Activated naive CD4-positive, alpha-beta T cell treated with anti-CD3 and anti-CD28 coated beads, Interleukin-2, amount 10 ng/mL, durations not matched to agents 7 days and 5 days (primary cell): ENCODE measurements around the gene ADAMTS19.

ENCODE experiments used
- CTCF ChIA-PET: fragments of 350-600 bp; sonication (Branson Sonifier 250); formaldehyde crosslinking; loops from one replicate; lab custom pipeline; 2021; ENCODE audit warnings: antibody characterized with exemption; lab: Charles Lee
- DNase-seq: peaks from one replicate; pipeline ENCODE4 v3.0.0-alpha.2; 2020
- H3K27ac Mint-ChIP-seq: one replicate; pipeline ENCODE4 v1.8.0; 2021; ENCODE audit warnings: mild to moderate bottlenecking, moderate library complexity, mixed read lengths
- H3K27me3 Mint-ChIP-seq: one replicate; pipeline ENCODE4 v1.8.0; 2021; ENCODE audit warnings: mild to moderate bottlenecking, mixed read lengths
- H3K36me3 Mint-ChIP-seq: one replicate; pipeline ENCODE4 v1.8.0; 2021; ENCODE audit warnings: mixed read lengths
- H3K4me1 Mint-ChIP-seq: one replicate; pipeline ENCODE4 v1.8.0; 2021; ENCODE audit warnings: mixed read lengths
- H3K4me3 Mint-ChIP-seq: one replicate; pipeline ENCODE4 v1.8.0; 2021; ENCODE audit warnings: mild to moderate bottlenecking, moderate library complexity, mixed read lengths
- H3K9me3 Mint-ChIP-seq: one replicate; pipeline ENCODE4 v1.8.0; 2021; ENCODE audit warnings: mixed read lengths

Gene ADAMTS19

DNA sequence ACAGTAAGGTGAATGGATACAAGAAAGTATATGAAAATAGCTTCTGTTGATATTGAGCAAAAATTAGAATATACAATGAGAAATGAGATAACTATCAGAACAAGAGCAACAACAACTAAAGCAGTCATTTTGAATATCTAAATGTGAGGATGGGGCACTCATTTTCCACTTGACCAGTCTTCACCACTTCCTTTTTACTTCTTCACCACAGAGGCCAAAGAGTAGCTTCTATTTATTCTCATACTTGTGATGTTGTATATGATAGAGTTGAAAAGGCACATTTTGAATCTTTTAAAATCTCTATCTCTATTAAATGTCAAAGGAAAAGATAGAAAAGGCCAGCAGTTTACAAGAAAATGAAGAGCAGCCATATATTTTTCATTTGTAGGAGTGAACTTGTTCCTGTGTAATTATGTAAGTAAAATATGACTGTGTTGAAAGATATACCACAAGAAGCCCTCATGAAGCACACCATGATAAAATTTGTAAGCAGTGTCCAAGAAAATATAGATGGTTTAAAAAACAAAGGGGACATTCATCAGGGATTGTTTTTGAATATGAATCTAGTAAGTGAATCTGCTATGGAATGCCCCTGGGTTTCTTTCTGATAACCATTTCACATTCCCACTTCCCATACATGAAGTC is 39.2 kb downstream of the ADAMTS19 start:
- Mint-ChIP-seq H3K36me3 (no peaks in the 10 kb centered on the region), H3K27ac (no peak overlapping the region), H3K4me1 (no peaks in the 10 kb centered on the region), H3K4me3 (no peak overlapping the region), H3K27me3 (no peaks in the 10 kb centered on the region), H3K9me3 (no peaks in the 10 kb centered on the region)
- no peak for DNase-seq
- CTCF ChIA-PET, result no interaction called here

DNA sequence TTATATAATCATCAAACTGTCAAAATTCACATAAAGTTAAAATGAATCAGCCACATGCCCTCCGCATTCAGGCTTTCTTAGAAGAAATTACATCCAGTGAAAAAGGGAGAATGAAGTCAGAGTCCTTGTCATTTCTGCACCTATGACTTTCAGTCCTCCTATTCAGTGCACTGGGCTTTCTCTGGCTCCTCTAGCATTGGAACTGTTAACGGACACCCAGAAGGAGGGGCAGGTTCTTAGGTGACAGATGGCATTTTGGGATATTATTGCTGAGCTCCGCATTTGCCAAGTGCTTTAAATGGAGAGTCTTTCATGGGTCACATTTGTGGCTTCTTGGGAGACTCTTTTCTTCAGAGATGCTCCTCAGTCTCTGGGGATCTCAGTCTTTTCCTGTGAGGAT is 40.0 kb downstream of the ADAMTS19 start:
- Mint-ChIP-seq H3K4me3 (no peak overlapping the region), H3K4me1 (no peaks in the 10 kb centered on the region)

DNA sequence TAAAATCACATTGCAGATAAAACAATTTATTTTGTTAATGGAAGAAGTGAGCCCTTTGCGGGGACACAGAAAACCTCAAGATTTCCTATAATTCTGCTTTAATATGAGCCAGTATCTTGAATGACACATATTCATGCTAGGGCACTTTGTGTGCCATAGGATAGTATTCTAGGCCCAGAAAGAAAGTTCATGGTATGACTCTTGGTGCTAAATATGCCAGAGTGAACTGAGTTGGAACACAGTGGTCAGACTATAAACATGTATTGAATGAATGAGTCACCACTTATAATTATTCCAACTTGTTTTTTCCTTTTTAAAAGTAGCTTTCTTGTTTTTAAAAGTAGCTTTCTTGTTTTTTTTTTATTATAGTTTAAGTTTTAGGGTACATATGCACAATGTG is 46.0 kb downstream of the ADAMTS19 start:
- H3K36me3 Mint-ChIP-seq, result no peaks in the 10 kb centered on the region
- DNase-seq, result no peak
- H3K27me3 Mint-ChIP-seq, result no peaks in the 10 kb centered on the region

More for the DNA sequence above, 40.0 kb downstream of the ADAMTS19 start:
- no peaks in the 10 kb centered on the region for H3K36me3 Mint-ChIP-seq
- DNase-seq, result no peak
- no peaks in the 10 kb centered on the region for H3K27me3 Mint-ChIP-seq
- no peak overlapping the region for H3K27ac Mint-ChIP-seq
- H3K9me3 Mint-ChIP-seq, result no peaks in the 10 kb centered on the region
- CTCF ChIA-PET, result interaction anchor here (0.6 to 1.4 kb wide), 2 partner anchors 13 to 594 kb away, joined by 4 read pairs; no protein-coding TSS in a partner anchor

DNA sequence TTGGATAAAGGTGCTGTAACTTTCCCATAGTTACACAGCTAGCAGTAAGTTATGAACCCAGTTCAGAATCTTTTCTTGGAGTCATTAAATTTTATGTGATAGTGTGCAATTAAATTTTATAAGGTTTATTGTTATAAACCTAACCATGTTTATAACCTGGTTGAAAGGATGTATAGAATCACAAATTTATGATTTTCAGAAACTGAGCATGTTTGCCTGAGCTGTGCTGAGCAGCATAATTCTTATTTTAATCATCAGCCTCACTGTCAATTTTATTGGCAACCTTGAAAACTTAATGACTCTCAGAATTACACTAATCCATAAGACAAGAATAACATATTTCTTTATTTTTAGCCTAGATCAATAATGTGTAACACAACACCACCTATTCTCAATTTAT is 46.9 kb downstream of the ADAMTS19 start:
- H3K4me1 Mint-ChIP-seq, result no peaks in the 10 kb centered on the region
- CTCF ChIA-PET, result no interaction called here

More for the DNA sequence above, 46.0 kb downstream of the ADAMTS19 start:
- Mint-ChIP-seq H3K9me3 (no peaks in the 10 kb centered on the region), H3K4me3 (no peak overlapping the region), H3K4me1 (no peaks in the 10 kb centered on the region), H3K27ac (no peak overlapping the region)
- CTCF ChIA-PET, result interaction anchor here (0.6 kb wide), 1 partner anchor 1081 kb away, joined by 3 read pairs; no protein-coding TSS in a partner anchor

DNA sequence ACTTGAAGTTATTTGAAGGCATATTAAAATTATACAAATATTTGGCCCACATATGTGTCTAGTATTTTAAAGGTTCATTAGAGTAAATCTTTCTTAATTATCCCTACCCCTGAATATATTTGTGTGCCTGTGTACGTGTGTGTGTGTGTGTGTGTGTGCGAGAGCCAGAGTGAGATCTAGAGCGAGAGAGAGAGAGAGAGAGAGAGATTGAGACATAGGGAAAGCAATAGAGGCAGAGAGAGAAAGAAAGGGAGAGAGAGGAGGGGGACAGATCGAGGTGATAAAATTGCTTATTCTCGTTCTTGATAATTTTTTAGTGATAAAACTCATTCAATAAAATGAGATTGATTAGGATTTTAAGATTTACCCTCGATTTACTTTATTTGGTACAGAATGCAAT is 47.4 kb downstream of the ADAMTS19 start:
- H3K4me1 Mint-ChIP-seq, result no peaks in the 10 kb centered on the region
- DNase-seq, result no peak
- H3K27ac Mint-ChIP-seq, result no peak overlapping the region
- no peak overlapping the region for H3K4me3 Mint-ChIP-seq
- H3K27me3 Mint-ChIP-seq, result no peaks in the 10 kb centered on the region
- no peaks in the 10 kb centered on the region for H3K9me3 Mint-ChIP-seq
- no peaks in the 10 kb centered on the region for H3K36me3 Mint-ChIP-seq
- CTCF ChIA-PET, result no interaction called here

More for the DNA sequence above, 46.9 kb downstream of the ADAMTS19 start:
- no peaks in the 10 kb centered on the region for H3K27me3 Mint-ChIP-seq
- H3K27ac Mint-ChIP-seq, result no peak overlapping the region
- H3K9me3 Mint-ChIP-seq, result no peaks in the 10 kb centered on the region
- DNase-seq, result no peak
- H3K36me3 Mint-ChIP-seq, result no peaks in the 10 kb centered on the region
- H3K4me3 Mint-ChIP-seq, result no peak overlapping the region

DNA sequence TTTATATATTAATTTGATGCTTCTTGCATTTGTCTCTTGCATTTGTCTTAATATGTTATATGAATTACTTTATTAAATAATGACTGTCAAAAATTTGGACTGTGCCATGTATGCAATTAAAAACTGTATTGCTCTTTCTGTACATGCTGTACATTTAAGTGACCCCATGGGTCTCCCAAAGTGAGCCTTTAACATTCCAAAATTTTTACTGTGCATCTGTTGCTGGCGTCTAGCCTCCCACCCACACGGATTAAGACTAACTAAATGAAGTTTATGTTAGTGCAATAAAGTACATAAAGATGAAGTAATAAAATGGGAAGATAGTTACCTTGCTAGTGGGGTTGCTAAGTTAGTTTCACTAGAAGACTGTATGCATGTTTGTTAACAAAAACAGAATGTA is 48.5 kb downstream of the ADAMTS19 start:
- Mint-ChIP-seq H3K4me3 (no peak overlapping the region), H3K27me3 (no peaks in the 10 kb centered on the region), H3K4me1 (no peaks in the 10 kb centered on the region), H3K36me3 (no peaks in the 10 kb centered on the region), H3K27ac (no peak overlapping the region), H3K9me3 (no peaks in the 10 kb centered on the region)
- CTCF ChIA-PET, result no interaction called here
- no peak for DNase-seq

DNA sequence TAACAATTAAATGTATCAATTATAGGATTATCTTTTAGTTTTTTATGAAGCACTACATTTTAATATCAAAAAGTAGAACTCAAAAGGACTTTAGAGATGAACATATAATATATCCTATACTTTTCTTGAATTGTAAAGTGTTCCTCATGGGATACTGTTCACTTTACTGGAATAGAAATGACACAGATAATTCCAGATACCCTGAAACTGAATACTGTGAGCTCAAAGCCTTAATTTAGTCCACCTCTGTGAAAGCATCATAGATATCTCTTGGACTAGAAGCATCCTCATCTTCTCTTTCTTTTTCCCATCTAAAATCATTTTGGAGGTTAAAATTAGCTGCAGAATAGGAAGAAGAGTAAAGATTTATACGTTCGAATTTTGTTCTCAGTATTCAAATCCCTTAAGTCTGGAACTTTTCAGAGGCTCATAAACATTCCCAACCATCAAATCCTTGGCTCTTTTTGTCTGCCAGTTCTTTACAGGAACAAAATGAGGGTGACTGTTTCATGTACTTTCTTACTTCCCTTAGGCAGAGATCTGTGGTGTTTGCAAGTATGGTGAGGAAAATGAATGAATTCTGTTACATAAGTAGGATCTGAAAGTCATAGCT is 49.4 kb downstream of the ADAMTS19 start:
- no peak overlapping the region for H3K4me3 Mint-ChIP-seq
- H3K9me3 Mint-ChIP-seq, result no peaks in the 10 kb centered on the region
- H3K27ac Mint-ChIP-seq, result no peak overlapping the region
- no peak for DNase-seq
- no peaks in the 10 kb centered on the region for H3K36me3 Mint-ChIP-seq
- H3K4me1 Mint-ChIP-seq, result no peaks in the 10 kb centered on the region
- CTCF ChIA-PET, result no interaction called here
- no peaks in the 10 kb centered on the region for H3K27me3 Mint-ChIP-seq

DNA sequence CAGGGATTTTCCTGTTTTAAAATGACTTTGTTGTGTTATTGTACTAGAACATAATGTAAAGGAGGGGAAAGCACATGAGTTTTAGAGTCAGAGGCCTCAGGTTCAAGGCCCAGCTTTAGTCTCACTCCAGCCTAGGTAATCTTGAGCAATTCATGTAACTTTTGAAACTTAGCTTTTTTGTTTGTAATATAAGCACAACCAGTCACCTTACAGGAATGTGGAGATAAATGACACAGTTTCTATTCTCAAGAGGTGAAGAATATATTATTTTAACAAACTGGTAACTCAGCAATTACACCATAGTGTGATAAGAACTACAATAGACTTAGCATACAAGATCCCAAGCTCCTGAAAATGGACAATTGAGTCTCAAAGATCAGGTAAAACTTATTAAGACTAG is 51.2 kb downstream of the ADAMTS19 start:
- no peaks in the 10 kb centered on the region for H3K4me1 Mint-ChIP-seq
- no peaks in the 10 kb centered on the region for H3K36me3 Mint-ChIP-seq
- H3K4me3 Mint-ChIP-seq, result no peak overlapping the region
- H3K27ac Mint-ChIP-seq, result no peak overlapping the region
- DNase-seq, result no peak
- H3K9me3 Mint-ChIP-seq, result peaks cover 3% of the 10 kb centered on the region
- CTCF ChIA-PET, result no interaction called here
- H3K27me3 Mint-ChIP-seq, result no peaks in the 10 kb centered on the region

DNA sequence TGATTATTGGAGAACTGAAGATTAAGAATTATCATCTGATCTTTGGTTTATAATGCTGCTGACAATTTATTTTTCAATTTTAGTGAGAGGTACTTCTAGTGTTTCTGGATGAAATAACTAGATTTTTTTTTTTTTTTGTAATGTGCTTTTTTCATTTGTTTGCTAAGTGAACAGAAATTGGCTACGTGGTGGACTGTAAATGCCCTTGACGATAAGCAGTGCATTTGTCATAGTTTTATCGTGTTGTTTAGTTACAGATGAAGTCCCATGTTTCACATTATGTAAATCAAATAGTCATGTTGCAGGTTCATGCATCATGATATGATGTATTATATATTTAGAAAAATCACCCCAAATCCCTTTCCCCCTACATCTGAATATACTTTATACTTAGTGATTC is 81.0 kb downstream of the ADAMTS19 start:
- Mint-ChIP-seq H3K36me3 (no peaks in the 10 kb centered on the region), H3K4me3 (no peak overlapping the region), H3K9me3 (peaks cover 6% of the 10 kb centered on the region), H3K27ac (no peak overlapping the region), H3K4me1 (no peaks in the 10 kb centered on the region), H3K27me3 (no peaks in the 10 kb centered on the region)
- DNase-seq, result no peak
- CTCF ChIA-PET, result no interaction called here

DNA sequence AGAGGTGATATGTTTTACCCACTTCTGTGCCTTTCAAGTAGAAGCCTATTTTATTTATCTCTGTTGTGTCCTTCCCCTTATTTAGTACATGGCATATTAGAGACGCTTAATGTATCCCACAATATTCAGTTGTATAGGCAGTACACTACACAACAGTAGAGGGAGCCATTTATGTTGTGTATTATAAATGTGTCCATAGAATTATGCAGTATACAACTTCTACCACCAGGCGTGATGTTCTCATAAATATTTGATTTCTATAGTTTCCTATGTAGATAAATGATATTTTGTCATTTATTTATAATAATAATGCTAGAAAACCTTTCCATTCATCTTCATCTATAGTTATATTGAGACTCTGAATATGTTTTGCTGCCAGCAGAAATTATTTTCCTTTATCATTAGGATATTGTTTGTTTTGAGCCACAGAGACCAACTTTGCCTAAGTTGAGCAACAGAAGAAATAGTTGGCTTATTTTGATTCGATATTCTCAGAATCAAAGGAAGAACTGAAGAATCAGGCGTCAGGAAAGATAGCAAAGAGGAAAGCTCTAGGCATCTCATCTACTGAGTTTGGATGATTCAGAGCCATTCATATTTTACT is 81.7 kb downstream of the ADAMTS19 start:
- H3K27ac Mint-ChIP-seq, result no peak overlapping the region
- CTCF ChIA-PET, result no interaction called here
- no peaks in the 10 kb centered on the region for H3K4me1 Mint-ChIP-seq
- no peaks in the 10 kb centered on the region for H3K27me3 Mint-ChIP-seq
- H3K36me3 Mint-ChIP-seq, result no peaks in the 10 kb centered on the region
- peaks cover 10% of the 10 kb centered on the region for H3K9me3 Mint-ChIP-seq
- H3K4me3 Mint-ChIP-seq, result no peak overlapping the region
- DNase-seq, result no peak

DNA sequence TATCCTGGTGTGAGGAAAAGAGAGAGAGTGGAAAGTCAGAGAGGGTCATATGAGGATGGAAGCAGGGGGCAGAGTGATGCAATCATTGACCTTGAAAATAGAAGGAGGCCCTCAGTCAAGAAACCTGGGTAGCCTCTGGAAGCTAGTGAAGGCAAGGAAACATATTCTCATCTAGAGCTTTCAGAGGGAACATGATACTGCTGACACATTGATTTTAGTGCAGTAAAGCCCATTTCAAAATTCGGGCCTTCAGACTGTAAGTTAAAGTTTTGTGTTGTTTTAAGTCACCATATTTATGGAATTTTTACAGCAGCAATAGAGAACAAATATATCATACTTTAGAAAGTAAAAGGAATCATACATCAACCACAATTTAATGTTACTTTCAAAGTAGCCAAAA is 87.0 kb downstream of the ADAMTS19 start:
- Mint-ChIP-seq H3K36me3 (no peaks in the 10 kb centered on the region), H3K27ac (no peak overlapping the region)

DNA sequence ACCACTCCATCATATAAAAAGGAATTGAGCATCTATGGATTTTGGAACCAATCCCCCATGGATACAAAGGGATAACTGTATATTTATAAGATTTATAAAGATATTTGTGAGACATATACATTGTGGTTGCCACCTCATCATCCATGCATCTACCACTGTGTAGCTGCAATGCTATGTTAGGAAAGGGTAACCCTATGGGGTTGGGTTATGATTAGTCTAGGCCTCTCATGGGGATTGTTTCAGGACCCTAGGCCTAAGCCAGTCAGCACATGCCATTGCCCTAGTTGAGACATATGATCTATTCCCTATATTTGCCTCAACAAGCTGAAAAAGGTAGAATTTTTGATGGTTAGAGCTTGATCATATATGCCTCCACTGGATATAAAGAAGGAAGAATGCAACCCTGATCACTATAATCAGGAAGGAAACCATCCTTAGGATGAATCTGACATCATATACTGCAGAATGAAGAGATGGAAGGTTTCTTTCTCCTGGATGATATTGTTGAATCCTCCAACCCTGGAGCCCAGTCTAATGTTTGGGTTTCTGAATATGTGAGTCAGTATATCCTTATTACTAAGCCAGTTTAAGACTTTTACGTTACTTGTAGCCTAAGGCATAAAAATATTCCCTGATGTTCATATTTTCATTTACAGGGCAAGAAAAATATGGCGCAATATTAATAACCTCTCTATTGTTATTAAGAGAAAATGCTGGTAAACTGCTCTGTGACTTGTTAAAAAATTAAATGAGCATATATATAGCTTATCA is 94.2 kb downstream of the ADAMTS19 start:
- H3K27me3 Mint-ChIP-seq, result no peaks in the 10 kb centered on the region
- no peaks in the 10 kb centered on the region for H3K4me1 Mint-ChIP-seq
- H3K27ac Mint-ChIP-seq, result no peak overlapping the region
- DNase-seq, result no peak
- no peaks in the 10 kb centered on the region for H3K9me3 Mint-ChIP-seq
- CTCF ChIA-PET, result no interaction called here
- no peaks in the 10 kb centered on the region for H3K36me3 Mint-ChIP-seq
- no peak overlapping the region for H3K4me3 Mint-ChIP-seq

More for the DNA sequence above, 87.0 kb downstream of the ADAMTS19 start:
- no peak for DNase-seq
- CTCF ChIA-PET, result no interaction called here
- Mint-ChIP-seq H3K4me1 (no peaks in the 10 kb centered on the region), H3K27me3 (no peaks in the 10 kb centered on the region), H3K9me3 (peaks cover 12% of the 10 kb centered on the region), H3K4me3 (no peak overlapping the region)

DNA sequence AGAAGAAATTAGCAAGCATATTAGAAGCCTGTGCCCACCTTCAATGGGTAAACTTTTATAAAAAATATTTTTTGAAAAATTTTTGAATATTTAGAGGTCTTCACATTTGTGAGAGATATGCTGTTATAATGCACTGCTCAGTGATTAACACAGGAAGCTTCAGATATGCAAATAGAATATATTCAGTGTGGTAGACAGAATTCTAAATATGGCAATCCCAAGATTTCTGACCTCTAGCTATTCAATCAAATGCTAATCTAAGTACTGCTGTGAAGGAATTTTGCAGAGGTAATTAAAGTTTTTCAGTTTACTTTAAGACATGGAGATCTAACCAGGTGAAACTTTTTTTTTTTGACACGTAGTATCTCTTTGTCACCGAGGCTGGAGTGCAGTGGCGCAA is 103.5 kb downstream of the ADAMTS19 start:
- no peaks in the 10 kb centered on the region for H3K9me3 Mint-ChIP-seq
- CTCF ChIA-PET, result interaction anchor here (1.1 kb wide), 1 partner anchor 368 kb away, joined by 3 read pairs; no protein-coding TSS in a partner anchor
- no peak overlapping the region for H3K4me3 Mint-ChIP-seq
- no peaks in the 10 kb centered on the region for H3K4me1 Mint-ChIP-seq
- H3K27me3 Mint-ChIP-seq, result no peaks in the 10 kb centered on the region
- no peaks in the 10 kb centered on the region for H3K36me3 Mint-ChIP-seq
- DNase-seq, result no peak
- no peak overlapping the region for H3K27ac Mint-ChIP-seq

DNA sequence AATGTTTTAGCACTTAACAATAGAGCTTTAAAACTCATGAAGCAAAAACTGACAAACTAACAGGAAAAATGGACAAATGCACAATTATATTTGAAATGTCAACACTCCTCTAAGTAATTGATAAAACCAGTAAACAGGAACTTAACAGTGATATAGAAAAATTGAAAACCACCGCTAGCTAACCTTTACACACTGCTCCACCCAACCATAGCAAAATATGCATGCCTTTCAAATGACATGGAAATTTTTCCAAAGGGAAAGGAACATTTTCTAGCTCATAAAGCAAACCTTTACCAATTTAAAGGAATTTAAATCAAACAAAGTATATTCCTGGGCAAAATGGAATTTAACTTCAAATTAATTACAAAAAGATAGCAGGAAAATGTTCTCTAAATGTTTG is 109.2 kb downstream of the ADAMTS19 start:
- Mint-ChIP-seq H3K9me3 (no peaks in the 10 kb centered on the region), H3K27me3 (no peaks in the 10 kb centered on the region), H3K36me3 (no peaks in the 10 kb centered on the region), H3K4me1 (no peaks in the 10 kb centered on the region), H3K4me3 (no peak overlapping the region), H3K27ac (no peak overlapping the region)
- DNase-seq, result no peak
- CTCF ChIA-PET, result no interaction called here
